SK-N-SH (cell line): ENCODE measurements around the gene DNAJC4. TPM values are rescaled to one million over a fixed set of nuclear protein-coding genes. Genes with fewer than 3 reads are reported as not detected.

Experiments
- CTCF ChIA-PET: fragments of 300-600, 350-600 bp; formaldehyde crosslinking; extraction: SDS; loops from one replicate; lab custom pipeline; 2021; lab: Yijun Ruan, JAX
- POLR2A ChIA-PET: fragments of 350-600 bp; sonication (Branson Sonifier 250); formaldehyde crosslinking; extraction: SDS; loops from one replicate; lab custom pipeline; 2020; ENCODE audit warnings: antibody characterized with exemption, inconsistent platforms; lab: Yijun Ruan, JAX
- DNase-seq: peaks from one replicate; pipeline ENCODE4 v3.0.0; 2012
- H2AFZ ChIP-seq: fragments of 200-600 bp; sonication (generic); 2 replicates; pipeline ENCODE4 v1.8.1; 2016; ENCODE audit warnings: antibody characterized with exemption, mild to moderate bottlenecking, low read depth
- H3F3A ChIP-seq: fragments of 200-600 bp; sonication (generic); replicated peaks from 2 replicates; pipeline ENCODE3; 2016; ENCODE audit warnings: antibody characterized with exemption, mild to moderate bottlenecking; ENCODE audit not compliant: insufficient read depth
- H3K27ac ChIP-seq, 2 experiments: fragments of 200-500 bp in 1 of 2; fragments of 200-600 bp in 1 of 2; sonication (Bioruptor generic) in 1 of 2; sonication (generic), shearing (Covaris generic) in 1 of 2; 2 replicates each; pipeline versions ENCODE4 v1.5.1 to v1.6.1; 2014 to 2016; ENCODE audit warnings: low read depth in 2 of 2, inconsistent platforms in 1 of 2, low read length in 1 of 2, mild to moderate bottlenecking in 1 of 2, mixed read lengths in 1 of 2
- H3K27me3 ChIP-seq: fragments of 200-600 bp; sonication (generic), shearing (Covaris generic); 2 replicates; pipeline ENCODE4 v1.6.1; 2016; ENCODE audit warnings: mixed run types; ENCODE audit not compliant: insufficient read depth
- H3K36me3 ChIP-seq, 2 experiments: fragments of 200-500 bp in 1 of 2; fragments of 200-600 bp in 1 of 2; sonication (Bioruptor generic) in 1 of 2; sonication (generic) in 1 of 2; replicated peaks in 1 of 2; 2 replicates each; pipeline versions ENCODE3 to v1.5.1; 2014 to 2016; ENCODE audit warnings: low read length in 1 of 2, mild to moderate bottlenecking in 1 of 2; ENCODE audit not compliant: insufficient read depth in 2 of 2, control insufficient read depth in 1 of 2
- H3K4me1 ChIP-seq, 2 experiments: fragments of 200-500 bp in 1 of 2; fragments of 200-600 bp in 1 of 2; sonication (Bioruptor generic) in 1 of 2; sonication (generic), shearing (Covaris generic) in 1 of 2; 2 replicates each; pipeline versions ENCODE4 v1.5.1 to v1.6.1; 2014 to 2016; ENCODE audit warnings: low read depth in 1 of 2, low read length in 1 of 2, mixed run types in 1 of 2; ENCODE audit not compliant: insufficient read depth in 2 of 2, control insufficient read depth in 1 of 2
- H3K4me2 ChIP-seq: fragments of 200-600 bp; sonication (generic), shearing (Covaris generic); 2 replicates; pipeline ENCODE4 v1.6.1; 2017; ENCODE audit warnings: mixed run types
- H3K4me3 ChIP-seq, 2 experiments: fragments of 200-500 bp in 1 of 2; fragments of 200-600 bp in 1 of 2; sonication (Bioruptor generic) in 1 of 2; sonication (generic), shearing (Covaris generic) in 1 of 2; 2 replicates each; pipeline versions ENCODE4 v1.5.1 to v1.8.1; 2014 to 2016; ENCODE audit warnings: low read depth in 2 of 2, inconsistent platforms in 1 of 2, low read length in 1 of 2, mild to moderate bottlenecking in 1 of 2, mixed read lengths in 1 of 2, moderate library complexity in 1 of 2
- H3K79me2 ChIP-seq: fragments of 200-600 bp; sonication (generic); 2 replicates; pipeline ENCODE4 v1.8.1; 2017; ENCODE audit warnings: mild to moderate bottlenecking; ENCODE audit not compliant: insufficient read depth
- H3K9ac ChIP-seq: fragments of 200-600 bp; sonication (generic); 2 replicates; pipeline ENCODE4 v1.6.1; 2017; ENCODE audit warnings: mixed run types
- H3K9me2 ChIP-seq: fragments of 200-600 bp; sonication (generic); 2 replicates; pipeline ENCODE4 v1.6.1; 2017; ENCODE audit warnings: mixed run types
- H3K9me3 ChIP-seq: fragments of 200-600 bp; sonication (generic); 2 replicates; pipeline ENCODE4 v1.6.1; 2017; ENCODE audit warnings: mixed run types, mild to moderate bottlenecking, moderate library complexity
- H4K20me1 ChIP-seq: fragments of 200-600 bp; sonication (generic); 2 replicates; pipeline ENCODE4 v1.6.1; 2017; ENCODE audit warnings: mild to moderate bottlenecking, mixed run types; ENCODE audit not compliant: insufficient read depth
- FOXJ3 ChIP-seq: sonication (generic); formaldehyde crosslinking; IDR thresholded peaks from 2 replicates; pipeline ENCODE4 v1.5.1; 2020; ENCODE audit warnings: mild to moderate bottlenecking, missing genetic modification reagents
- FOXM1 ChIP-seq: IDR thresholded peaks from 2 replicates; pipeline ENCODE4 v1.4.0; 2012; ENCODE audit warnings: low read depth, mild to moderate bottlenecking
- GATA2 ChIP-seq: sonication (generic); formaldehyde crosslinking; IDR thresholded peaks from 2 replicates; pipeline ENCODE4 v1.5.0; 2020; ENCODE audit warnings: mild to moderate bottlenecking, missing genetic modification reagents
- JUND ChIP-seq: IDR thresholded peaks from 2 replicates; pipeline ENCODE4 v1.4.0; 2012
- POLR2AphosphoS5 ChIP-seq: IDR thresholded peaks from 2 replicates; pipeline ENCODE4 v1.6.1; 2012; ENCODE audit warnings: low read depth, low read length
- RAD21 ChIP-seq: IDR thresholded peaks from 2 replicates; pipeline ENCODE4 v1.6.1; 2012; ENCODE audit warnings: mild to moderate bottlenecking, low read length
- RCOR1 ChIP-seq: fragments of 150-350 bp; IDR thresholded peaks from 2 replicates; pipeline ENCODE4 v1.6.1; 2017; ENCODE audit warnings: antibody characterized with exemption, low read length
- SIN3A ChIP-seq: IDR thresholded peaks from 2 replicates; pipeline ENCODE4 v1.6.1; 2012; ENCODE audit warnings: low read depth, mild to moderate bottlenecking, low read length, moderate library complexity, borderline replicate concordance
- SMC3 ChIP-seq: IDR thresholded peaks from 2 replicates; pipeline ENCODE4 v1.6.1; 2012; ENCODE audit warnings: low read depth, low read length, improper control_type of control experiment
- TAF1 ChIP-seq: IDR thresholded peaks from 2 replicates; pipeline ENCODE4 v1.6.1; 2012; ENCODE audit warnings: low read depth, mild to moderate bottlenecking, low read length, moderate library complexity, borderline replicate concordance
- TEAD4 ChIP-seq: IDR thresholded peaks from 2 replicates; pipeline ENCODE4 v1.4.0; 2012; ENCODE audit warnings: mild to moderate bottlenecking, borderline replicate concordance; ENCODE audit not compliant: insufficient read depth
- WGBS: methylation state at CpG from one replicate; pipeline ENCODE4 v1.1.6; 2017; ENCODE audit warnings: low lambda C conversion rate; 5-methylcytosine and 5-hydroxymethylcytosine counted together
- polyA plus RNA-seq, 3 experiments: library from polyadenylated mRNA; depleted of rRNA; stranded (reverse); fragments of >200 nt; gene quantifications; 2 replicates each; pipeline ENCODE4 v1.2.3, GENCODE V29; 2012
- TF ChIP-seq, protein P1 (sequence below): fragments of 200-600 bp; sonication (generic); IDR thresholded peaks from 2 replicates; pipeline ENCODE4 v1.6.1; 2017; ENCODE audit warnings: antibody characterized with exemption, mild to moderate bottlenecking, moderate library complexity
- TF ChIP-seq, protein P2 (sequence below): IDR thresholded peaks from 2 replicates; pipeline ENCODE4 v1.6.1; 2012; ENCODE audit warnings: mild to moderate bottlenecking, low read depth, low read length, moderate library complexity
- TF ChIP-seq, protein P3 (sequence below): fragments of 150-350 bp; IDR thresholded peaks from 2 replicates; pipeline ENCODE4 v1.6.1; 2016; ENCODE audit warnings: mild to moderate bottlenecking, low read depth, low read length

The DNAJC4 gene
- polyA plus RNA-seq, 1 of the 3 experiments (the other 2 are of a cell fraction) = 52.1 TPM

DNA sequence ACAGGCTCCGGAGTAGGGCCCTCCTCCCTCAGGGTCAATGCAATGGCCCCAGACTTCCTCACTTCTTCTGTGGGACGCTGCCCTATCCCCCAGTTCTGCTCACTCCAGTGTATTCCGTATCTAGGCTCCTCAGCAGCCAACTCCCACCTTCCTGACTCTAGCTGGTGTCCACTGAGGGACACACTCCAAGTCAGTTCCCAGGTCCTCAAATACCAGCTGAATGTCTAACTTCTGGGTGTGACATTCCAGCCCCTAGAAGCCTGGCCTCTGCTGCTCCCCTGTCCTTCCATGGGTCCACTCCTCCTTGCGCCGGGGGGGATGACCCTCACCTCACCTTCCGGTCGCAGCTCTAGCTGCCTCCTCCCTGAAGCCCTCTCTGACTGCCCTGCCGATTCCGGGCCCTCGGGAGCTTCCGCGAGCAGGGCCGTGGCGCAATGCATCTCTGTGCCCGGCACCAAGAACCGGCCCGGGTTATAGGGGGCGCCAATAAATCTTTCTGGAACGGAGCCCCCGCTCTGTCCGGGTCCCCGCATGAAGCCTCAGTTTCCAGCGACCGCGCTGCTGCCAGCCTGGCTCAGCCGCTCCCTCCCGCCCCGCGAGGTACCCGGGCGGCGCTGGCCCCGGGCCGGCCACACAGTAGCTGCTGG, 38.7 kb downstream of the DNAJC4 start:
- WGBS = 4% methylated on average over 12 of the region's 34 CpGs
- peak overlapping the region; percentile 88 to 97 for H3K27ac ChIP-seq
- no peaks in the 10 kb centered on the region for H3K9me2 ChIP-seq
- H3K79me2 ChIP-seq = peaks cover 19% of the 10 kb centered on the region
- peak; percentile 60 for DNase-seq
- ChIA-PET POLR2A (interaction anchor here (0.9 to 6.5 kb wide), 6 partner anchors 11 to 64 kb away, joined by 3 to 112 read pairs (median 8); partner anchors contain the start of genes BAD, ESRRA, FKBP2 and PLCB3), CTCF (interaction anchor here (0.6 to 6.9 kb wide), 12 partner anchors 11 to 375 kb away, joined by 3 to 89 read pairs (median 6); partner anchors contain the start of genes ESRRA, FERMT3, KCNK4 and PLCB3)
- H3K9ac ChIP-seq = peak overlapping the region; percentile 63
- H3K4me3 ChIP-seq = peak overlapping the region; percentile 60 to 65
- peaks cover 40% of the 10 kb centered on the region for H3F3A ChIP-seq
- H3K27me3 ChIP-seq = no peaks in the 10 kb centered on the region
- TF ChIP-seq RAD21 (no peak), RCOR1 (no peak), FOXJ3 (peak; percentile 2; the same call in 1 of the 2 replicates), SIN3A (no peak), TAF1 (0 out of 2 replicates have a peak, but pooled peaks have one; percentile 7), POLR2AphosphoS5 (peak; percentile 41; the same call in 1 of the 2 replicates), GATA2 (CRISPR knock-in tag) (no peak), FOXM1 (no peak), SMC3 (0 out of 2 replicates have a peak, but pooled peaks have one; percentile 0), JUND (no peak), TEAD4 (no peak)
- TF ChIP-seq, protein P1, sequence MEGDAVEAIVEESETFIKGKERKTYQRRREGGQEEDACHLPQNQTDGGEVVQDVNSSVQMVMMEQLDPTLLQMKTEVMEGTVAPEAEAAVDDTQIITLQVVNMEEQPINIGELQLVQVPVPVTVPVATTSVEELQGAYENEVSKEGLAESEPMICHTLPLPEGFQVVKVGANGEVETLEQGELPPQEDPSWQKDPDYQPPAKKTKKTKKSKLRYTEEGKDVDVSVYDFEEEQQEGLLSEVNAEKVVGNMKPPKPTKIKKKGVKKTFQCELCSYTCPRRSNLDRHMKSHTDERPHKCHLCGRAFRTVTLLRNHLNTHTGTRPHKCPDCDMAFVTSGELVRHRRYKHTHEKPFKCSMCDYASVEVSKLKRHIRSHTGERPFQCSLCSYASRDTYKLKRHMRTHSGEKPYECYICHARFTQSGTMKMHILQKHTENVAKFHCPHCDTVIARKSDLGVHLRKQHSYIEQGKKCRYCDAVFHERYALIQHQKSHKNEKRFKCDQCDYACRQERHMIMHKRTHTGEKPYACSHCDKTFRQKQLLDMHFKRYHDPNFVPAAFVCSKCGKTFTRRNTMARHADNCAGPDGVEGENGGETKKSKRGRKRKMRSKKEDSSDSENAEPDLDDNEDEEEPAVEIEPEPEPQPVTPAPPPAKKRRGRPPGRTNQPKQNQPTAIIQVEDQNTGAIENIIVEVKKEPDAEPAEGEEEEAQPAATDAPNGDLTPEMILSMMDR = no peak
- TF ChIP-seq, protein P2, sequence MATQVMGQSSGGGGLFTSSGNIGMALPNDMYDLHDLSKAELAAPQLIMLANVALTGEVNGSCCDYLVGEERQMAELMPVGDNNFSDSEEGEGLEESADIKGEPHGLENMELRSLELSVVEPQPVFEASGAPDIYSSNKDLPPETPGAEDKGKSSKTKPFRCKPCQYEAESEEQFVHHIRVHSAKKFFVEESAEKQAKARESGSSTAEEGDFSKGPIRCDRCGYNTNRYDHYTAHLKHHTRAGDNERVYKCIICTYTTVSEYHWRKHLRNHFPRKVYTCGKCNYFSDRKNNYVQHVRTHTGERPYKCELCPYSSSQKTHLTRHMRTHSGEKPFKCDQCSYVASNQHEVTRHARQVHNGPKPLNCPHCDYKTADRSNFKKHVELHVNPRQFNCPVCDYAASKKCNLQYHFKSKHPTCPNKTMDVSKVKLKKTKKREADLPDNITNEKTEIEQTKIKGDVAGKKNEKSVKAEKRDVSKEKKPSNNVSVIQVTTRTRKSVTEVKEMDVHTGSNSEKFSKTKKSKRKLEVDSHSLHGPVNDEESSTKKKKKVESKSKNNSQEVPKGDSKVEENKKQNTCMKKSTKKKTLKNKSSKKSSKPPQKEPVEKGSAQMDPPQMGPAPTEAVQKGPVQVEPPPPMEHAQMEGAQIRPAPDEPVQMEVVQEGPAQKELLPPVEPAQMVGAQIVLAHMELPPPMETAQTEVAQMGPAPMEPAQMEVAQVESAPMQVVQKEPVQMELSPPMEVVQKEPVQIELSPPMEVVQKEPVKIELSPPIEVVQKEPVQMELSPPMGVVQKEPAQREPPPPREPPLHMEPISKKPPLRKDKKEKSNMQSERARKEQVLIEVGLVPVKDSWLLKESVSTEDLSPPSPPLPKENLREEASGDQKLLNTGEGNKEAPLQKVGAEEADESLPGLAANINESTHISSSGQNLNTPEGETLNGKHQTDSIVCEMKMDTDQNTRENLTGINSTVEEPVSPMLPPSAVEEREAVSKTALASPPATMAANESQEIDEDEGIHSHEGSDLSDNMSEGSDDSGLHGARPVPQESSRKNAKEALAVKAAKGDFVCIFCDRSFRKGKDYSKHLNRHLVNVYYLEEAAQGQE = 0 out of 2 replicates have a peak, but pooled peaks have one; percentile 36
- TF ChIP-seq, protein P3, sequence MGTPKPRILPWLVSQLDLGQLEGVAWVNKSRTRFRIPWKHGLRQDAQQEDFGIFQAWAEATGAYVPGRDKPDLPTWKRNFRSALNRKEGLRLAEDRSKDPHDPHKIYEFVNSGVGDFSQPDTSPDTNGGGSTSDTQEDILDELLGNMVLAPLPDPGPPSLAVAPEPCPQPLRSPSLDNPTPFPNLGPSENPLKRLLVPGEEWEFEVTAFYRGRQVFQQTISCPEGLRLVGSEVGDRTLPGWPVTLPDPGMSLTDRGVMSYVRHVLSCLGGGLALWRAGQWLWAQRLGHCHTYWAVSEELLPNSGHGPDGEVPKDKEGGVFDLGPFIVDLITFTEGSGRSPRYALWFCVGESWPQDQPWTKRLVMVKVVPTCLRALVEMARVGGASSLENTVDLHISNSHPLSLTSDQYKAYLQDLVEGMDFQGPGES = no peak
- no peak overlapping the region for H2AFZ ChIP-seq
- H3K9me3 ChIP-seq = no peaks in the 10 kb centered on the region
- H3K4me2 ChIP-seq = peak overlapping the region; percentile 89
- H3K36me3 ChIP-seq = peaks cover 14 to 20% of the 10 kb centered on the region in 2 experiments
- H4K20me1 ChIP-seq = no peaks in the 10 kb centered on the region
- H3K4me1 ChIP-seq = peaks cover 12 to 48% of the 10 kb centered on the region in 2 experiments; a peak in 2 of 4 replicates
